Endothelial cell of hepatic sinusoid (primary cell): ENCODE measurements around the gene SNTG2.
"Not testable (repeated sequence)": the region's sequence is repeated elsewhere in the genome, so short reads cannot be mapped to it uniquely, and the experiment has no call there.

ENCODE experiments used
- in situ Hi-C: cut with HindIII; loops from 2 replicates; pipeline ENCODE4 v1.10.0; 2017; ENCODE audit warnings: low sequenced_read_pairs

Gene SNTG2

DNA sequence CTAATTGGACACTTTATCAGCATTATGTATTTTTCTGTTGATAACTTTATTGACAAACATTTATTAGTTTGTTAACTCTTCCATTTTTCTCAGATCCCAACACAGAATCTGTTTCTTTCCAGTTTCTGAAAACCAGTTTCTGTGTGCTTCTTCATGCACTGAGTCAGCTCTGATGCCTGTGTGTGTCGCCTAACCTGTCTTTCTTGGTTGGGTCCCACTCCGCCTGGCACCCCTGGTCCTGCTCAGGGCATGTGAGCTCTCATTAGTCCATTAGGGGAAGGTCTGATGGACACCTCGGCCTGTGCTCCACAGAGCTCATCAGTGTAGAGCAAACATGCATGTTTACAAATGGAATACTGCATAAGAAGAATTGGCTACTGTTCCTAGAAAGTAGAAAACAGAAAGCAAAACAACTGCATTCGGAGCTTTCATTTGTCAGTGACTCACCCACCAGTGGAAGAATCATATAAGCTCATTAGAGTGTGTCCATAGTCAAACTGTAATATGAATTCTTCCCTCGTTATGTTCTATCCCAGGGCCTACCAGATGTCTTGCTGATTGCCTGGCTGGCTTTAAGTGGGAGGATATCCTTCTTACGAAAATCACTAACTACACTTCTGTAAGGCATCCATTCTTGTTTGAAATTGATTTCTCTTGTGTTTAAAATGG lies 137.7 kb downstream of the SNTG2 start:
- in situ Hi-C loops: no loop called here

DNA sequence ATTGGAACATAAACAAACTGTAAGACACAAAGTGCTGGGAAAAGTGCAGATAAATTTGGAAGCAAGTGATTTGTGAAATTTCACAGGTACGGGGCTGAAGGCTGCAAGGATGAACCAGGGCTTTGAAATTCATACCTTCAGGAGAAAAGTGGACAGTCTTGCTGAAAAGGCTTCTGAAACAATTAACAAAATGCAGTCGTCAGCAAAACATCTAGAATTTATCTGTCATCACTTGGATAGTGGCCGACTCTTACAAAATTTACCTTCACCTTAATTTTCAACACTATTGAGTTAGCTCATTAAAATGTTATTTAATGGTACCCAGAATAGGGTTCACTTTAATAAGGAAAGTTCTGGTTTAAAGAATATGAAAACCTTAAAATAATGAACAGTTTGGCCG lies 138.3 kb downstream of the SNTG2 start:
- in situ Hi-C loops: no loop called here

DNA sequence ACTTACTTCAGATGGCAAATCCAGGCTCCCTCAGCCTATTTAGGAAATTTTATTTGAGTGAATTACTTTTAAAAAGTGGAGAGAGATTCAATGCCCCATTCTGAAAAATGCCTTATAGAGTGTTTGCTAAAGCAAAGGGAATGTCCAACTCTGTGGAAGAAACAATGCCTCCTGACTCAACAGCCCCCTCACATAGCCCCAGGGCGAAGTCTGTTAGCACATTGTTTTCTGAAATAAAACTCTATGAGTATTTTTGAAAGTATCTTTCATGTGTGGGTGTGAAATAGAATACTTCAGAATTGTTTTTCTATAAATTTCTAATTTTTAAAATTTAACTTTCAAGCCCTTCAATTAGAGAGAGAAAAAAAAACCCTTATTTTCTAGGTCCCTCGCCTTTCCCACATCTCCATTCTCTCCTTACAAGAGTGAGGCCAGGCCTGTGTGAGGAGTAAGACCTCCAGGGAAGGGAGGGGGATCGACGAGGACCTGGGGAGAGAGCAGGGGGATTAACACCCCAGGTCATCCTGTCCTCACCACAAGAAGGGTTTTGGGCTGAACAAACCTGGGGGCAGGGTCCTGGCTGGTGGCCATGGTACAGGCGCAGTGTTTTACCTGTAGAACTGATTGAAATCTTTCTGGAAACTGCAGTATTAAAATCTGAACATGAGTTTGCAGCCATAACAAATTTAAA lies 141.4 kb downstream of the SNTG2 start:
- in situ Hi-C loops: no loop called here

DNA sequence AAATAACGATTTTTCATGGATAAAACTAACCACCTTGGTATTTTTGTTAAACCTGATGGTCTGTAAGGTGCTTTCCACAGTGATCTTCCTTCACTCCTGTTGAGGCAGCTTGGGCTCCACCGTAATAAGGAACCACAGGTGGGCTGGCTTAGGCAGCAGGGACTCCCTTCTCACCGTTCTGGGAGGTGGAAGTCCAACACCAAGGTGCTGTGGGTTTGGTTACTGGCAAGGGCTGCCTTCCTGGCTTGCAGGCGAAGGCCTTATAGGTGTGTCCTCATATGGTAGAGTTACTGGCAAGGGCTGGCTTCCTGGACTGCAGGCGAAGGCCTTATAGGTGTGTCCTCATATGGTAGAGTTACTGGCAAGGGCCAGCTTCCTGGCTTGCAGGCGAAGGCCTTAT lies 143.0 kb downstream of the SNTG2 start:
- in situ Hi-C loops: not testable (repeated sequence)

DNA sequence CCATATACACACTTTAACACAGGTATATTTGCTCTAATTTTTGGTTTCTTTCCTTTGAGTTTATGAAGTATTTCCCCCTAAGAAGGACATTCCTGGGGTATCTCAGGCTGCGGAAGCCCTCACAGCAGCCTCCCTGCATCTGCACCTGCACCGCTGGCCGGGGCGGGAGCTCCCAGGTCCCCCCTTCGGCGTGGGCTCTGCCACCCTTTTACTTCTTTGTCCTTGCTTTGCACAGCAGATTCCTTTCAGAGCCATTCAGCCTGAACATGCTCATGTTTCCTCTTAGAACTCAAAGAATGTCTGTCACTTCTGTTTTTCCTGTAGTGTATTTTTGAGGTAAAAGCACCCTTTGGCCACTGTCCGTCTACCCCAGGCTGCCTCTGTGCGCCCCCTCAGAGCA lies 146.5 kb downstream of the SNTG2 start:
- in situ Hi-C loops: no loop called here

DNA sequence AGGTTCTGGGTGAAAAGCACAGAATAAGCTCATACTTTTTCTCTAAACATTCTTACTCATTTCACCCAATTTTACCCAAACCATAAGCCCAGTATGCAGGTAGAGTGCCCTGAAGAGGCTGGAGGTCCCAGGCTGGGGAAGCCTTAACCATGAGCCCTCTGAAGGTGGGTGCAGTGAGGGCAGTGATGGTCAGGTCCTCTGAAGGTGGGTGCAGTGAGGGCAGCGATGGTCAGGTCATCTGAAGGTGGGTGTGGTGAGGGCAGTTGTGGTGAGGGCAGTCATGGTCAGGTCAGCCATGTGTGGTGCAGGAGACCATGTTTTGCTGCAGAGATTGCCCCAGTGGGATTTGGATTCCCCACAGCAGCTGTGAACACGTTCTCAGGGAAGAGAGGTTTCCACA lies 148.8 kb downstream of the SNTG2 start:
- in situ Hi-C loops: no loop called here

DNA sequence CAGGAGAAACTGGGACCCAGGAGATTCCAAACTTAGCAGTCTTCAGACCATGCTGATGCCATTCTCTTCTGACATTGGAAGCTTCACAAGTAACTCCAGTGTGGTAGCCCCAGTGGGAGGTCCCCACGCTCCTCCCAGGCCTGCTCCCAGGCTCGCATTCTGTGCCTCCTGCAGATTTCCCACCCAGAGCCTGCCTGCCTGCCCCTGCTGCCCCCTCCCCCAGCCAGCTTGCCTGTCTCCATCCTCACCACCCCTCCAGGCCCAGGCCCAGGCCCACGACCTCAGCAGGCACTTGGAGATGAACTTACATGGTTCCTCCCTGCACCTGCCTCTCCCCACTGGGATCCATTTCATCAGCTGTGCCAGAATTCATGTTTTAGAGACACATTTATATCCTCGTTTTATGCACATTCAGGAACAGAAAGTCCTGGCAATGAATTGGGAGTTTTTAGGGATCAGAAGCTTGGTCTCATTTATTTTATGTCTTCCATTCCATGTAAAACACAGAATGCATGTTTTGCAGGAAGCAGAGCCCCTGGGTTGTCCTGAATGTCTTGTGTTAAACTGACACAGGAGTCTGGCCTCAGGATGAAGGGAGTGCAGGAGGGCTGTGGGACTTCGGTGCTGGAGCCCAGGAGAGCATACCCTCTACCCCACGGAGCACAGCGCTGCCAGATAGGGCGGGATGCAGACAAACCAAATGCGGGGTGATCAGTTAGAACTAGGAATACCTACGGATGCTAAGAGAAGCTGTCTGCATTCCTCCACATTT lies 150.5 kb downstream of the SNTG2 start:
- in situ Hi-C loops: loop anchor here (5.0 kb wide), 1 partner anchor 89 kb away; no protein-coding TSS in a partner anchor

DNA sequence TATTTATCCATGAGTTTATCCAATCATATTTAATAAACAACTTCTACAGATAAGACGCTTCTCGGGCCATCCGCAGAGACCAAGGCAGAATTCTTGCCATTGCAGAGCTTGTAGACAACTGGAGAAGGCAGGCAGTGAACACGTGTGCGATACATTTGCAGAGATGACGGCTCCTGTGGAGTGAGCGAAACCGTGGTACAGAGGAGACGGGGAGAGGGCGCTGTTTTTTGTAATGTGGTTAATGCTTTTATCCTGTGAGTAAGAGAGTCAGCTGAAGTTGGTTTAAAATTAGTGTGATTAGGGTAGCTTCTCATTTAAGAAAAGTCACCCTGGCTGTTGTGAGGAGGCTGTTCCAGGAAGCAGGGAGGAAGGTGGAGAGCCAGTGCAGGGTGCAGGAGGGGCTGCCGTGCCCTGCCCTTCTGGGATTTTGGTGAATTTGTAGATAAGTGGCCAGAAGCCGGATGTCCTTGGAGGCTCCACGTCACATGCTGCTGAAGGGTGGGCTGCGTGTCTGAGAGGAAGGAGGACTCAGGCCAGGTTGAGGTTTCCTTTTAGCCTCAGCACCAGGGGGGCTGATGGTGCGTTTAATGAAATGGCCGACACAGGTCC lies 151.4 kb downstream of the SNTG2 start:
- in situ Hi-C loops: loop anchor here (5.0 kb wide), 1 partner anchor 90 kb away; no protein-coding TSS in a partner anchor

DNA sequence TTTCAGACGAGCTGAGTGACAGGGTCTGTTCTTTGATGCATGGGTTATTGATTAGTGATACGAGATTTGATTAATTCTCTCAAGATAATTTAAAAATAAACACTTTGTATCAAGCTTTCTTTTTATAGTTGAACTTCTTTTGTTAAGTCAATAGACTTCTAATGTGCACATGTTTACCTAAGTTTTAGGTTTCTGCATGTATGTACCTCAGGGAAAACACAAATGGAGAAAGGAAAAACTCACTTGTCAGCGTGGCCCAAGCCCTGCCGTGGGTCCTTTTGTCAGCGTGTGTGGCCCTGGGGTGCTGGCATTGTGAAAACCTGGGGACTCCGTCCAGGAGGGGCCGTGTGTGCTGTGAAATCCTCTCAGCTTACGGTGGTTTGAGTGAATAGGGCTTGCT lies 153.7 kb downstream of the SNTG2 start:
- in situ Hi-C loops: loop anchor here (5.0 kb wide), 1 partner anchor 92 kb away; no protein-coding TSS in a partner anchor

DNA sequence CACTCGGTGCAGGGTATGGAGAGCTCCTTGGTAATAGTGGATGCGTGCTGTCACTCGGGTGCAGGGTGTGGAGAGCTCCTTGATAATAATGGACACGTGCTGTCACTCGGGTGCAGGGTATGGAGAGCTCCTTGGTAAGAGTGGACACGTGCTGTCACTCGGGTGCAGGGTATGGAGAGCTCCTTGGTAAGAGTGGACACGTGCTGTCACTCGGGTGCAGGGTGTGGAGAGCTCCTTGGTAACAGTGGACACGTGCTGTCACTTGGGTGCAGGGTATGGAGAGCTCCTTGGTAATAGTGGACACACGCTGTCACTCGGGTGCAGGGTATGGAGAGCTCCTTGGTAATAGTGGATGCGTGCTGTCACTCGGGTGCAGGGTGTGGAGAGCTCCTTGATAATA lies 155.7 kb downstream of the SNTG2 start:
- in situ Hi-C loops: not testable (repeated sequence)

DNA sequence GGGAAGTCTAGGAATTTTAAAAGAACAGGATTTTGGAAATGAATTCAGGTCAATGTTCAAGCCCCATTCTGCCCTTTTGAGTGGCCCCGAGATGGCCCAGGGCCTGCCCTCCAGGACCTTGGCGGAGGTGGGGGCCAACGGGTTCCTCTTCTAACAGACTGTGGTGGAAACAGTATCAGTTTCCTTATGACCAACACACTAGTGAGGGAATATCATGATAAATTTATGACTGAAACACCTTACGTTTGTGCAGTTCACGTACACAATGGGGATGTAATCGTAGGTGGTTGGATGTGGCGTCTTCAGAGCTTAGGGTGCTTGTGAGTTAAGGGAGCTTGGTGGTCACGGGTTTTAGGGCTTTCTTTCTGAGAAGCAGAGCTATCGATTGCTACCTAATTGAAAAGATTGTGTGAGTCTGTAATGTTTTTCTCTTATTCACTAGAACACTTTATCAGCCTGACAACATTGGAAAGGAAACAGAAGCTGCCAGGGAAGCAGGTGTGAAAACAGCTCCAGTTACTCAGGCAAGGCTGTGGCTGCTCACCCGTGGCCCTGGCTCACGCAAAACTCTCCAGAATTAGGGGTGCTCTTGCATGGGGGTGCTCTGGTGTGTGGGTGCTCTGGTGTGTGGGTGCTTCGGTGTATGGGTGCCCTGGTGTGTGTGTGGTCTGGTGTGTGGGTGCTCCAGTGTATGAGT lies 165.3 kb downstream of the SNTG2 start:
- in situ Hi-C loops: no loop called here

DNA sequence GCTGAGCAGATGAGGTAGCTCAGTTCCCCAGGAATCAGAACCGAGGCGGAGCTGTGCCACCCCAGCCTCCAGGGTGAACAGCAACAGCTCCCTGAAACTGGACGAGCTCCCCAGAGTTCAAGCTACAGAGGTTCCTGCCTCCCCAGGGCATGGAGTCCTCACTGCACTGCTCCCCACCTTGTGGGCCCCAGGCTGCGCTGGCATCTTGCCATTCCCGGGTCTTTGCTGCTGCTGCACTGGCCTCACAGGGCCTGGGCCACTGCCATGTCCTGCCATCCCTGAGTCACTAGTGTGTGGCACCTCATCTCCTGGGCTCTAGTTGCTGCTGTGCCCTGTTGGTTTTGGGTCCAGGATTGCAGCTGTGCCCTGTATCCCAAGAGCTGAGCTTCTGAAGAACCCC lies 166.9 kb downstream of the SNTG2 start:
- in situ Hi-C loops: no loop called here

DNA sequence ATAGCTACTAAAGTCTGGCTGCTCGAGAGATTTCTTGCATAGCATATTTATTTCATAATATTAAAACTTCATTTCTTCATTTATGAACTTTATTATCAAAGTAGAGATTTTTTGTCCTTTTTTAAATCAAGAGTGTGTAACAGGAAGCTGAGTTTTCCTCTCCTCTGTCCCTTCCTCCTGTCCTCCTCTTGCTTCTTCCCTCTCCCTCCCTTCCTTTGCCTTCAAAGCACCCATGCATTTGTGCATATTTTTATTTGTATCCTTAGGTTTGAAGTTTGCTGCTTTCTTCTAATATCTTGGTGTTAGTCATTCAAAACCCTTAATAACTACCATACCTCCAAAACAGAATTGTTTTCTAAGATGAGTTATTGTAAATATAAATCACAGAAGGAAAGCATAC lies 174.6 kb downstream of the SNTG2 start:
- in situ Hi-C loops: no loop called here

DNA sequence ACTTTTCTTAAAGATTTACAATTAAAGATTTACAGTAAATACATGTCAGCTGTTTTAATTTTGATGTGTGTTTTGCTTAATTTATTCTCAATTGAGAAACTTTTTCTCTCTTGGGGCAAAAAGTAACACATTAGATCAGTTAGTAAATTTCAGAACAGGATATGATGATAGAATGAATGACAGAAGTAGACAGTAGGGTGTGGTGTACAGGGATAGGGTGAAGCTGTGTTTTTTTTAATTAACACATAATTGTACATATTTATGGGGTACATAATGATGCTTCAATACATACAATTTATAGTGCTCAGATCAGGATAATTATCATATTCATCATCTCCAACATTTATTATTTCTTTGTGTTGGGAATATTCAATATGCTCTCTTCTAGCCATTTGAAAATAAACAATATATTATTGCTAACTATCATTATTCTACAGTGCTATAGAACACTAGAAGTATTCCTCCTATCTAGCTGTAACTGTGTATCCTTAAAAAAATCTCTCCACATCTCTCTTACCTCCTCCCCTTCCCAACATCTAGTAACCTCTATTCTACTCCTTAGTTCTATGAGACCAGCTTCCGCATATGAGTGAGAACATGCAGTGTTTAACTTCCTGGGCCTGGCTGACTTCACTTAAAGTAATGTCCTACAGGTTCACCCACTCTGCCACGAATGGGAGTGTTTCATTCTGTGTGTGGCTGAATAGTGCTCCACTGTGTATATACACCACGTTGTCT lies 175.2 kb downstream of the SNTG2 start:
- in situ Hi-C loops: no loop called here

DNA sequence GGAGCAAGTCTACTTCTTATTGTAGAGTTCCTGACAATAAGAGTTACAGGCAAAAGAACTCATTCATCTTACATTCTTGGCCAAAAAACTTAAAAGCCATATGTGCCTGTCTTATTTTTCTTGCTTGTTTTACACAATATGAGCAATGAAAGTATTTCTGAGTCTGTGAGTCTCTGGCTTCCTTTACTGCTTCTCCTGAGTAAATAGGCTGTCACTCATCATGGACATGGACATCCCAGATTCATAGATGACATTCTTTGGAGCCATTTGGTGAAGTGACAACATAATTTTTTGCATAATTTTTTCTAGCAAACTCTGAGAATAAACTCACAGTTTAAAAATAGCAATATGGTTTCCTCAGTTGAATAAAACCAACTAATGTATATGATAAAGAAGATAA lies 179.3 kb downstream of the SNTG2 start:
- in situ Hi-C loops: no loop called here

DNA sequence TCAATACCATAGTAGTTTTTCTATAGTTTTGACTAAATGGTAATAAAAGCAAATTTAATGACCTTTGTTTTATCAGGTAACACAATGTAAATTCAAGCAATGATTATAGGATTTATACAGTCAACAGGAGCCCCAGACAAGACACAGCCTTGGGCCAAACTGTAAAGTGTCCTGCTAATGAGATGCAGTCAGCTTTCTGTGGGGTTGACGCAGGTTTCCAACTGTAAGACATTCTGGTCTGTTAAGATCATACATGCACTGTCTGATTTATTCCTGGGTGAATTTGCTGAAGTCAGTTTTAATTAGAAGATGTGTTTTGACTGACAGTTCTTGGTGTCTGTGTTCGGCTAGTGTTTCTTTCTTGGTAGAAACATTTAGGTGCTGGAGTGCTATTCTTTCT lies 180.3 kb downstream of the SNTG2 start:
- in situ Hi-C loops: no loop called here

DNA sequence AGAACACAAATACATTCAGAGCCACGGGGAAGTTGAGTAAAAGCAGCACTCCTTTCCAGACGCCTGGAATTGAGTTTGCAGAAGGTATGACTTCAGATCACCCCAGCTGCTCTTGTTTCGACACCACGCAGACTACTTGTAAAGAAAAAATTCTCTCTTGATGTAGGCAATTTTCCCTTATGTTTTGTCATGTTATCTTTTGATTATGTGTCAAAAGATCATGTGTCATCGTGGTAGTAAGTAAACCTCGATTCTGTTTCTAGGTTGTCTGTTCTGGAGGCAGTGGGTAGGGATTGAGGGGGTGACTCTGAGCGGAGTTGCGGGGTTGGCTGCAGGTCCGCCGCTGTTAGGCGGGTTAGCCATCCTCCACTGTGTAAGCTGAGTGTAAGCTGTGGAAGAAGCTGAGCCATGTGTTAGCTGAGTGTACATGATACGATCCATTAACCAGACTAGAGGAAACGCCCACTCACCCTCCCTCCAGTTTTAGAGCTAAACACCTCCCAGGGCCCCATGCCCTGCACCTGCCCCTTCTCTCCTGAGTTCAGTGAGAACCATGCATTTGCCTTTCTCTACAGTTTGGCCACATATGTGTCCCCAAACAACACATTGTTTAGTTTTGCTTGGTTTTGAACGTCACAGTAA lies 181.8 kb downstream of the SNTG2 start:
- in situ Hi-C loops: no loop called here

DNA sequence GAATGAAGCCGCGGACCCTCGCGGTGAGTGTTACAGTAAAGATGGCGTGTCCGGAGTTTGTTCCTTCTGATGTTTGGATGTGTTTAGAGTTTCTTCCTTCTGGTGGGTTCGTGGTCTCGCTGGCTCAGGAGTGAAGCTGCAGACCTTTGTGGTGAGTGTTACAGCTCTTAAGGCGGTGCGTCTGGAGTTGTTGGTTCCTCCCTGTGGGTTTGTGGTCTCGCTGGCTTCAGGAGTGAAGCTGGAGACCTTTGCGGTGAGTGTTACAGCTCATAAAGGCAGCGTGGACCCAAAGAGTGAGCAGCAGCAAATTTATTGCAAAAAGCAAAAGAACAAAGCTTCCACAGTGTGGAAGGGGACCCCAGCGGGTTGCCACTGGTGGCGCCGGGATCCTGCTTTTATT lies 183.2 kb downstream of the SNTG2 start:
- in situ Hi-C loops: not testable (repeated sequence)

DNA sequence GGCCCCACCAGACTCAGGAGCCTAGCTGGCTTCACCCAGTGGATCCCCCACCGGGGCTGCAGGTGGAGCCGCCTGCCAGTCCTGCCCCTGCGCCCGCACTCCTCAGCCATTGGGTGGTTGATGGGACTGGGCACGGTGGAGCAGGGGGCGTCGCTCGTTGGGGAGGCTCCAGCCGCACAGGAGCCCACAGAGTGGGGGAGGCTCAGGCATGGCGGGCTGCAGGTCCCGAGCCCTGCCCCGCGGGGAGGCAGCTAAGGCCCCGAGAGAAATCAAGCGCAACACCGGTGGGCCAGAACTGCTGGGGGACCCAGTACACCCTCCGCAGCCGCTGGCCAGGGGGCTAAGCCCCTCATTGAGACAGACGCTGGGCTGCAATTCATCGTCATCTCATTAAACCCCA lies 184.0 kb downstream of the SNTG2 start:
- in situ Hi-C loops: no loop called here

DNA sequence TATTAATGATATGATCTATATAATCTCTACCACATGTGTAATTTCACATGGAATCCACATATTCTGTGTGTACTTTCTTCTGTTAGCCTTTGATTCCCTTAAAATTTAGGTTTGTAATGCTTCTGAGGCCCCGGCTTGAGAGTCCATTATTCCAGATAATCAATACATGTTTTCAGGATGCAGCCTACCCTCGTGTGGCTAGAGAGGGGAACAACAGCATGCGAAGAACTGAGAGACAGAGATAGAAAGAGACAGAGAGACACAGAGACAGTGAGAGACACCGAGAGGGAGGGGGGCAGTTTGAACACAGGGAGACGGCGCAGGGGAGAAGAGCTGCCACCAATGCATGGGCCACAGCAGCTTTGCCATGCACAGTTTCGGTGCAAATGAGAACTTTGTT lies 185.4 kb downstream of the SNTG2 start:
- in situ Hi-C loops: no loop called here
